Measurements from ENCODE around the gene HTRA1.

Gene HTRA1

DNA sequence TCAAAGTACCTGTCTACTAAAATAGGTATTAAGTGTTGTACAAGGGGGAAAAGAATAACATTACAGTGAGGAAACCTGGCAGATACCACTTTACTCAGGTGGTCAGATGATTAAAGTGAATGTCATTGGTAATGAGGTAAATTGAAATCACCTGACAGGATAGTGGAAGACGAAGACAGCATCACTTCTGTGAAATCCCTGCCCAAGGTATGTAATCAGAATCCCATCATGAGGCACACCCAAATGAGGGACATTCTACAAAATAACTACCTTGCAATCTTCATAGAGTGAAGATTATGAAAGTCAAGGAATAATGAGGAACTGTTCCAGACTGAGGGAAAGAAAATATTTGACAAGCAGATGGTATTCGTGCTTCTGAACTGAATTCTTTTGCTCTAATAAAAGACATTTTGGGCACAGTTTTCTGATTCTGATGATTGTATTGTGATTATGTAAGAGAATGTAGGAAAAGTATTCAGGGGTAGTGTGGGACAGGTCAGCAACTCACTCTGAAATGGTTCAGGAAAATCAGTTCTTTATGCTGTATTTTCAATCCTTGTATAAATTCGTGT lies 40.2 kb upstream of the HTRA1 start:
- no peak for DNase-seq (ENCODE audit: low spot score)
- H3K27ac ChIP-seq: peak overlapping the region; percentile 99
- POLR2A ChIA-PET (ENCODE audit: low non-redundant PET): no interaction called here
- TF ChIP-seq, protein P1, sequence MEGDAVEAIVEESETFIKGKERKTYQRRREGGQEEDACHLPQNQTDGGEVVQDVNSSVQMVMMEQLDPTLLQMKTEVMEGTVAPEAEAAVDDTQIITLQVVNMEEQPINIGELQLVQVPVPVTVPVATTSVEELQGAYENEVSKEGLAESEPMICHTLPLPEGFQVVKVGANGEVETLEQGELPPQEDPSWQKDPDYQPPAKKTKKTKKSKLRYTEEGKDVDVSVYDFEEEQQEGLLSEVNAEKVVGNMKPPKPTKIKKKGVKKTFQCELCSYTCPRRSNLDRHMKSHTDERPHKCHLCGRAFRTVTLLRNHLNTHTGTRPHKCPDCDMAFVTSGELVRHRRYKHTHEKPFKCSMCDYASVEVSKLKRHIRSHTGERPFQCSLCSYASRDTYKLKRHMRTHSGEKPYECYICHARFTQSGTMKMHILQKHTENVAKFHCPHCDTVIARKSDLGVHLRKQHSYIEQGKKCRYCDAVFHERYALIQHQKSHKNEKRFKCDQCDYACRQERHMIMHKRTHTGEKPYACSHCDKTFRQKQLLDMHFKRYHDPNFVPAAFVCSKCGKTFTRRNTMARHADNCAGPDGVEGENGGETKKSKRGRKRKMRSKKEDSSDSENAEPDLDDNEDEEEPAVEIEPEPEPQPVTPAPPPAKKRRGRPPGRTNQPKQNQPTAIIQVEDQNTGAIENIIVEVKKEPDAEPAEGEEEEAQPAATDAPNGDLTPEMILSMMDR (conservative IDR thresholded peaks at IDR 0.05; ENCODE audit: low read depth): no peak
- CTCF ChIA-PET: no interaction called here

DNA sequence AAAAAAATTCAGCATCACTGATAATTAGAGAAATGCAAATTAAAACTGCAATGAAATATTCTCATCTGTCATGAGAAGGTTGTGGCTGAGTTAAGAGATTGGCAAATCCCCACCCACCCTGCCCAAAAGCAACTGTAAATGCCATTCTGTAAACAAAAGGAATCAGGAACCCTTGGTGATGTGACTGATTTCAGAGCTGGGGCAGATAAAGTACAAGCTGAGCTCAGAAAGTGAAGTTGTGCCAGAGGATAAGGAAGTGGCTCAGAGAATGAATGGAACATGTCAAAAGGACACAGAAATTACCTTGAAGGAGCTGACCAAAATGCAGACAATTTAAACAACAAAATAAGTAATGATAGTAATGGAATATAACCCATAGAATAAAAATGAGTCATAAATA lies 39.6 kb upstream of the HTRA1 start:
- CTCF ChIA-PET: interaction anchor here (0.9 kb wide), 1 partner anchor 127 kb away, joined by 3 read pairs; no protein-coding TSS in a partner anchor
- TF ChIP-seq, protein P1 (conservative IDR thresholded peaks at IDR 0.05; ENCODE audit: low read depth): no peak
- POLR2A ChIA-PET (ENCODE audit: low non-redundant PET): no interaction called here

DNA sequence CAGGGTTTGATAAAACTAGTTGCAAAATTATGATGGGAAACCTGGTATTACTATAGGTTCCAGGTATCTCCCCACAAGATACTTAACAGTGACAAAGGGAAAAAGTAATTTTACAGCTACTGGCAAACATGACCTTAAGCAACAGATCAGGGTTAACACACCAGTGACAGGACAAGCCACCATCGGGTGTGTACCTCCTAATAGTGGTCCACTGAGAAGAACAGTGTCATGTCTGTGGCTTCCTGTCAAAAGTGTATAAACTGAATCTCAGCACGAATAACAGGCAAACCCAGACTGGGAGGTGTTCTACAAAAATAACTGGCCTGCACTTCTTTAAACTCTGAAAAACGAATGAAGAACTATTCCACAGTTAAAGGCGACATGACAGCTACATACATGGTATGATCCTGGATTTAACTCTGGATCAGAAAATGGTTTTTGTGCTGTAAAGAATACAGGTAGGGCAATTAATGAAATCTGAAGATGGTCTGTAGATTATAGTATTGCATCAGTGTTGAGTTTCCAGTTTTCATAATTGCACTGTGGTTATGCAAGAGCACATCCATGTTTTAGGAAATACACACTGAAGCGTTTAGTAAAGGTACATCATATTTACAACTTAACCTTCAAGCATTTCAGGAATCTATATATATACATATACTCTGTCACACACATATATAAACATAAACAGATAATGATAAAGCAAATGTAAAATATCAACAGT lies 38.9 kb upstream of the HTRA1 start:
- POLR2A ChIA-PET (ENCODE audit: low non-redundant PET): no interaction called here

More for the DNA sequence above, 39.6 kb upstream of the HTRA1 start:
- no peak for DNase-seq (ENCODE audit: low spot score)
- no peak overlapping the region for H3K27ac ChIP-seq

DNA sequence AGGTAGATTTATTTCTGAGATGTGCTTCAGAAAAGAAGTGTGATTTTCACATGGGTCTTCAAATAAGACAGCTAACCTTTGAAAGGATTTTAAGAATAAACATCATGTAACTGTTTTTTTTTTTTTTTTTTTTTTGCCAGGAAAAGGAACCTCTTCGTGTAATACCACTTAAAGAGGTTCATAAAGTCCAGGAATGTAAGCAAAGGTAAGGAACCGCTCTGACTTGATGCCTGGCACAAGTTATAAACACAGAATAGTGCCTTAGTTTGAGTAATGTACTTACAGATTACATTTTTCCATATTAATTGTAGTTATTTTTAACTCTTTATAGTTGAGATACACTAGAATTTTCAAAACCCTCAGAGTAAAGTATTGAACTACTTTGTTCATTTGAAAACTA lies 37.3 kb upstream of the HTRA1 start:
- CTCF ChIA-PET: interaction anchor here (0.9 to 2.0 kb wide), 2 partner anchors 12 to 125 kb away, joined by 5 to 9 read pairs; no protein-coding TSS in a partner anchor
- POLR2A ChIA-PET (ENCODE audit: low non-redundant PET): no interaction called here
- H3K27ac ChIP-seq: no peak overlapping the region
- no peak for DNase-seq (ENCODE audit: low spot score)
- TF ChIP-seq, protein P1 (conservative IDR thresholded peaks at IDR 0.05; ENCODE audit: low read depth): no peak

More for the DNA sequence above, 38.9 kb upstream of the HTRA1 start:
- TF ChIP-seq, protein P1 (conservative IDR thresholded peaks at IDR 0.05; ENCODE audit: low read depth): no peak
- no peak overlapping the region for H3K27ac ChIP-seq
- DNase-seq (ENCODE audit: low spot score): no peak
- CTCF ChIA-PET: interaction anchor here (0.9 kb wide), 1 partner anchor 128 kb away, joined by 3 read pairs; no protein-coding TSS in a partner anchor

DNA sequence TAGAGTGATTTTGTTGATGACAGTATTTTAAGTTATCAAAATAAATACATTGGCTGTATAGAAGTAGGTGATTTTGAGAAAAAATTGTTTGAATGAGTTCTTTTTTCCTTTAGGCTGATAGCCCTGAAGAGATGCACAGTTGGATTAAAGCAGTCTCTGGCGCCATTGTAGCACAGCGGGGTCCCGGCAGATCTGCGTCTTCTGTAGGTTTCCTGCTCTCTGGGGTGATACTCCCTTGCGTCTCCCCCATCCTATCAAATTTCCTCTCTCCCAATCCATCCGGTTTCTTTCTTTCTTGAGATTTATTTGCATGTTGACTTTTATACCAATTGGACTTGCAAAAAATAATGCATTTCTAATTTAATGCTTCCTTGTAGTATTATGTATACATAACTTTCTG lies 34.5 kb upstream of the HTRA1 start:
- ChIA-PET POLR2A (ENCODE audit: low non-redundant PET) (no interaction called here), CTCF (no interaction called here)
- no peak overlapping the region; the same call in 1 of the 2 replicates for H3K27ac ChIP-seq
- no peak for DNase-seq (ENCODE audit: low spot score)
- TF ChIP-seq, protein P1 (conservative IDR thresholded peaks at IDR 0.05; ENCODE audit: low read depth): no peak

DNA sequence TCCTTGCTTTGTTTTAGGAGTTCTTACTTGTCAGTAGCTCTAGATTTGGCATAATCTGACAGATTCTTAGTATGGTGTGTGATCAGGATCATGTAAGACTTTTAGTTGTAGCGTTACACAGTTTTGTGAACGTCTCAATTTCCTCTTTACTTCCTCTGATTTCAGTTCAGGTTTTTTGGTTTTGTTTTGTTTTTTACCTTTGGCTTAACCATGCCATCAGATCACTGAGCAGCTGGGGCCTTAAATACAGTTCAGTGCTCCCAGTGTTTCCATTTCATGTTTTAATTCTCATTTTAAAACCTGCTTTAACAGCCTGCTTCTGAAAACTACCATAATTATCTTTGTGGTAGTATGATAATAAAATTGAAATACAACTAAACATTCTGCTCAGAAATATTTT lies 34.1 kb upstream of the HTRA1 start:
- no peak overlapping the region for H3K27ac ChIP-seq
- TF ChIP-seq, protein P1 (conservative IDR thresholded peaks at IDR 0.05; ENCODE audit: low read depth): no peak
- ChIA-PET CTCF (no interaction called here), POLR2A (ENCODE audit: low non-redundant PET) (no interaction called here)
- no peak for DNase-seq (ENCODE audit: low spot score)

All from RWPE1 (cell line).